Activated CD4-positive, alpha-beta memory T cell treated with anti-CD3 and anti-CD28 coated beads, Interleukin-2, amount 10 ng/mL, durations not matched to agents 7 days and 5 days (primary cell): ENCODE data around the gene MEGF6. TPM values are rescaled to one million over a fixed set of nuclear protein-coding genes. Genes with fewer than 3 reads are reported as not detected.
A peak's percentile ranks its signal among the peaks of the same experiment; 100 is the strongest.

Experiments used
- CTCF ChIA-PET: fragments of 350-600 bp; sonication (Branson Sonifier 250); formaldehyde crosslinking; loops from one replicate; lab custom pipeline; 2021; ENCODE audit warnings: antibody characterized with exemption, inconsistent platforms; lab: Charles Lee
- POLR2A ChIA-PET: fragments of 350-600 bp; sonication (Branson Sonifier 250); formaldehyde crosslinking; loops from one replicate; lab custom pipeline; 2021; ENCODE audit warnings: antibody characterized with exemption; lab: Charles Lee
- DNase-seq: peaks from one replicate; pipeline ENCODE4 v3.0.0-alpha.2; 2020
- H3K27ac Mint-ChIP-seq: one replicate; pipeline ENCODE4 v1.8.0; 2021; ENCODE audit warnings: mild to moderate bottlenecking, mixed read lengths
- H3K27me3 Mint-ChIP-seq: one replicate; pipeline ENCODE4 v1.8.0; 2021; ENCODE audit warnings: mixed read lengths
- H3K36me3 Mint-ChIP-seq: one replicate; pipeline ENCODE4 v1.8.0; 2021; ENCODE audit warnings: low read depth, mixed read lengths
- H3K4me1 Mint-ChIP-seq: one replicate; pipeline ENCODE4 v1.8.0; 2021; ENCODE audit warnings: mixed read lengths
- H3K4me3 Mint-ChIP-seq: one replicate; pipeline ENCODE4 v1.8.0; 2021; ENCODE audit warnings: mild to moderate bottlenecking, mixed read lengths
- H3K9me3 Mint-ChIP-seq: one replicate; pipeline ENCODE4 v1.8.0; 2021; ENCODE audit warnings: mixed read lengths
- total RNA-seq, 2 experiments: library from RNA; stranded (reverse); gene quantifications; one replicate each; pipeline ENCODE4 v1.2.3, GENCODE V29; 2021

Gene MEGF6
- total RNA-seq, 2 experiments from 2014 or later = 15.6 to 20.2 TPM

DNA sequence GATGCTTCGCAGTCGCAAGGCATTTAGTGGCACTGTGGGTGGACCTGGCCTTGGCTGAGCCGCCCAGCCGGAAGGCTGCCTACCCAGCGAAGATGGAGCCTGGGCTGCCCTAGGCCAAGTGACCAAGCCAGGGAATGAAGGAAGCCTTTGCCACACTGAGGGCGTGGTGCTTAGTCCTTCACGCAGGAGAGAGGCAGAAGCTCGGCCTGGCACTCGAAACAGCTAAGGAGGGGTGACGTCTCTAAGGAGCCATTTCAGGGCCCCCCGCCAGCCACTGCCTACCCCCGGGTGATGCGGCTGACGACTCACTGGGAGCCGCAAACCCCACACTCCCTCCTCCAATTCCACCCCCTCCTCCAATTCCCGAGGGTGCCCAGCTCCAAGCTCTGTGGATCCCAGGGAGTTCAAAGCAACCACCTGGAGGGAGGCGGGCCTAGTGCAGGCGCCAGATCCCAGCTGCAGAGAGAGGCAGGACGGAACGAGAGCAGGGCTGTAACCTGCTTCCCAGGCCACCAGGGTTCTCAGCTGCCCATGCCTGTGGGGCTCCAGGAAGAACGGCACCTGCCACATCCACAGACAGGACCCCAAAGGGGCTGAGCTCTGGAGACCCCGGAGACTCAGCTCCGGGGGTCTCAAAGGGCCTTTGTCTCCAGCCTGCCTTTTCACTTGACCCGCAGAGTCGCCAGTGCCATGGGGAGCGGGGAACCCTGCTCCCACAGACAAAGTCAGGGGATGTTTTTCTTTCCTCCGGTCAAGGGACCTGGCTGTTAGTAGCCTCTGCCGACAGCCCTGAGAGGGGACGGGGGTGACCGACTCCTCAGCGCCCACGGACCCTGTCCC lies 81.0 kb downstream of the MEGF6 start:
- Mint-ChIP-seq H3K27ac (peak overlapping the region; percentile 63), H3K4me3 (peak overlapping the region; percentile 78), H3K9me3 (no peaks in the 10 kb centered on the region), H3K4me1 (peaks cover 14% of the 10 kb centered on the region), H3K36me3 (no peaks in the 10 kb centered on the region), H3K27me3 (no peaks in the 10 kb centered on the region)
- CTCF ChIA-PET = interaction anchor here (1.2 to 1.3 kb wide), 2 partner anchors 12 to 85 kb away, joined by 3 to 4 read pairs; no protein-coding TSS in a partner anchor
- POLR2A ChIA-PET = interaction anchor here (1.4 kb wide), 1 partner anchor 945 kb away, joined by 4 read pairs; no protein-coding TSS in a partner anchor
- peak; percentile 28 for DNase-seq

DNA sequence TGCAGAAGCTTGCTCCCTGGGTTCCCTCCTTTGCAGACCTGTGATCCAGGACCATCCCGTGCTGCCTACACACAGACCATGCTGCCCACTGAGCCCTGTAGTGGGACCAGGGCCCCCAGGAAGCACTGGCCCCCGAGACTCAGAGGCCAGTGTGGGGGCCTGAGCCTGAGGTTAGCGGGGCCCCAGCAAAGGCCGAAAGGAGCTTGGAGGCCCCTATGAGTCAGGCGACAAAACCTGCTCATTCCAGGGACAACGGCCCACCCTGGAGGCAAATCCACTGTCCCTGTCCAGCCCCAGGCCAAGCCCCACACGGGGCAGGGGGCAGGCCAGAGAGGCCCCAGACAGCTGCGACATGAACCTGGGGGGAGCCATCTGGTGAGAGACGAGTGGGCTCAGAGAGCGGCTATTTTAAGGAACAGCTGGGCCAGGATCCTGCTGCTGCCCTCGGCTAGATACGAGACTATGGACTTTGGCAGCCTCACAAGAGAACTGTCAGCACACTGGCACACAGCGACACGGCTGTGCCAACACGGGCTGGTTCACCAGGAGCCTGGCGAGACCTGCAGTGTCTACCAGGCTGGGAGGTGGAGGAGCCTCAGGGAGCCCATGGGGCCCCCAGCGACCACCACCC lies 82.1 kb downstream of the MEGF6 start:
- Mint-ChIP-seq H3K4me3 (peak overlapping the region; percentile 78), H3K27ac (no peak overlapping the region), H3K36me3 (no peaks in the 10 kb centered on the region), H3K9me3 (no peaks in the 10 kb centered on the region), H3K4me1 (peaks cover 14% of the 10 kb centered on the region), H3K27me3 (no peaks in the 10 kb centered on the region)
- DNase-seq = no peak
- ChIA-PET CTCF (no interaction called here), POLR2A (no interaction called here)

DNA sequence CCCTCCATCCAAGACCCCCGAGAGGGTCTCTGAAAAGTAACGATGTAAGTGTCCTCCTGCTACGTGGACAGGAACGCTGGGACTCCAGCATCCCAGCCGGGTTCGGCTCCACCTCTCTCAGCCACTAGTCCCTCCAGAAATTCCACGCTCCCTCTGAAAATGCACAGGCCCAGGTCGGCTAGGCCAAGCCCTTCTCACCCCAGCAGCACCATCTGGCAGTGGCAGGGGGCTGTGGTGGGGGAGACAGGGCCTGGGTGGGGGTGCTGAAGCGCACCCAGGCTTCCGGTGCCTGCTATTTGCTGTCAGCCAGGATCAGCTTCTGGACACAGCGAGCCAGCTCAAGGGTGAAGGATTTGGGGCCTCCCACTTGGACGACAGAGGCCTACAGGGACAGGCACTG lies 83.5 kb downstream of the MEGF6 start:
- Mint-ChIP-seq H3K4me3 (no peak overlapping the region), H3K4me1 (peaks cover 14% of the 10 kb centered on the region), H3K36me3 (no peaks in the 10 kb centered on the region), H3K27me3 (no peaks in the 10 kb centered on the region), H3K27ac (no peak overlapping the region), H3K9me3 (no peaks in the 10 kb centered on the region)
- no peak for DNase-seq
- POLR2A ChIA-PET = no interaction called here
- CTCF ChIA-PET = no interaction called here

DNA sequence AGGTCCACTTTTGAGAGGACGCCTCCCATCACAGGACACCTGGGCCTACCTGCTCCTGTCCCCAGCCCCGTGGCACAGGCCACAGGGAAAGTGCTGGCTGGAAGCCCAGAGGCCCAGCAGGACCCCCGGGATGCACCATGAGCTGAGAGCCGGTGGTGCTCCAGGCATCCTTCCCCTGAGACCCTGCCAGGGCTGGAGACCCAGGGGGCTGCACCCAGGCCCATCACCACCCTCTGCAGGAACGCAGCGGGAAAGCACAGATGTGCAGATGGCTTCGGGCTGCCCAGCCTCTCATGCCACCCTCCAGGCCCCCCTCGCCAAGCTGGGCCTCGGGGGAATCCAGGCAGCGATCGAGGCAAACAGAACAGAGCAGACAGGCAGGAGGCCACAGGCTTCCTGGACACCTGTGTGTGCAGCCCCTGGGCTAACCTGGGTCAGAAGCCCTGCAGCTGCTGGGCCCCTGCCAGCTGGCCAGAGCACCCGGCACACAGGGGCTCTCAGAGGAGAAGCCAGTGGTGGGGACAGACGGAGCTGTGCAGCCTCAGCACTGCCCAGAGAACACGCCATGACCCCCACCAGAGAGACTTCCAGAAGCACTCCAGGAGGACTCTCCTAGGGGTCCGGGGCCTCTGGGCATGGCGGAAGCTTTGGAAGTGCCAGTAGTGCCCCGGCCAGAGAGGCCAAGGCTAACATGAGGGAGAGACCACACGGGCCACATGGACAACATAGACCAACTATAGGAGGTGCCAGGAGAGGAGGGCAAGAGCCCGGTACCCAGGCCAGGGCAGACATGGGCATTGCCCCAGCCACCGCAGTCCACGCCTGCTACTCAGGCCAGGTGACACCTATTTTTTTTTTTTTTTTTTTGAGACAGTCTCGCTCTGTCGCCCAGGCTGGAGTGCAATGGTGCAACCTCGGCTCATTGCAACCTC lies 85.5 kb downstream of the MEGF6 start:
- H3K9me3 Mint-ChIP-seq = no peaks in the 10 kb centered on the region
- no peaks in the 10 kb centered on the region for H3K36me3 Mint-ChIP-seq
- no peak overlapping the region for H3K27ac Mint-ChIP-seq
- no peak overlapping the region for H3K4me3 Mint-ChIP-seq
- peaks cover 11% of the 10 kb centered on the region for H3K4me1 Mint-ChIP-seq
- no peaks in the 10 kb centered on the region for H3K27me3 Mint-ChIP-seq
- CTCF ChIA-PET = no interaction called here
- POLR2A ChIA-PET = no interaction called here
- no peak for DNase-seq

DNA sequence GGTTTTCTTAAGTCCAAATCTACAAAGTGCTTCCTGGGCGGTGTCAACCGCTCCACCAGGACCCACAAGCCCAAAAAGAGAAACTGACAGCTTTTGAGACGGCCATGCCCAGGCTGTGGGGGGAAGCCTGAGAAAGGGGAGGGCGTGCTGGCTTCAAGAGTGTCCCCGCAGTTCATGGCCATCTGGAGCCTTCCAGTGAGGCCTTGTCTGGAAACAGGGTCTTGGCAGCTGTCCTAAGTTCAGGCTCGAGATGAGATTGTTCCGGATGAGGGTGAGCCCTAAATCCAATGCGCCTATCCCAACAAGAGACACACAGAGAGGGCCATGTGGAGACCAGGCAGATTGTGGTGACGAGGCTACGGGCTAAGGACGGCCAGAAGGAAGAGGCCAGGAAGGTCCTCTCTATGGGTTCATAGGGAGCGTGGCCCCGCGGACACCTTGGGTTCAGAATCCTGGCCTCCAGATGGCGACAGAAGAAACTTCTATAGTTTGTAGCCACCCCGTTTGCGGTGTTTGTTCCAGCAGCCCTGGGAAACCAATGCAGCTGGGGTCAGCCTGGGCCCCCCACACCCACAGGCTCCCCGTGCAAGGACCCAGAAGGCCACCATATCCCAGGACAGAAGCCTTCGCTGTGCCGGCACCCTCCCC lies 86.6 kb downstream of the MEGF6 start:
- no peak overlapping the region for H3K27ac Mint-ChIP-seq
- ChIA-PET CTCF (no interaction called here), POLR2A (no interaction called here)
- peaks cover 5% of the 10 kb centered on the region for H3K4me1 Mint-ChIP-seq
- H3K27me3 Mint-ChIP-seq = no peaks in the 10 kb centered on the region
- H3K4me3 Mint-ChIP-seq = no peak overlapping the region
- H3K9me3 Mint-ChIP-seq = no peaks in the 10 kb centered on the region
- DNase-seq = no peak
- no peaks in the 10 kb centered on the region for H3K36me3 Mint-ChIP-seq

DNA sequence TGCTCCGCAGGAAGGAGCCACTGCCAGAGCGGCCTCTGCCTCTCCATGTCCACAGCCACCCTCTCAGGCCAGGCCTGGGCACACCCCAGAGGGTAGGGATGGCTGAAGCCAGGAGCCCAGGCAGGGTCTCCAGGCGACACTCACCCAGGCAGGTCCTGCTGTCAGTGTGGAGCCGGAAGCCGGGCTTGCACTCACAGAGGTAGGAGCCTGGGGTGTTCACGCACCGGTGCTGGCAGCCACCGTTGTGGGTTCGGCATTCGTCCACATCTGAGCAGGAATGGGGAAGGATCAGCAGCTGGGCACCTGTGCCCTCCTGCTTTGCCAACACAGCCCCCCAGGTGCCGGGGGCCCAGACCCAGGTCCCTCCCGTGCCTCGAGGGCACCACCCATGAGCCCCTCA lies 87.3 kb downstream of the MEGF6 start:
- Mint-ChIP-seq H3K27ac (no peak overlapping the region), H3K27me3 (no peaks in the 10 kb centered on the region), H3K36me3 (no peaks in the 10 kb centered on the region), H3K4me1 (no peaks in the 10 kb centered on the region), H3K4me3 (no peak overlapping the region), H3K9me3 (no peaks in the 10 kb centered on the region)
- ChIA-PET POLR2A (no interaction called here), CTCF (no interaction called here)
- no peak for DNase-seq

DNA sequence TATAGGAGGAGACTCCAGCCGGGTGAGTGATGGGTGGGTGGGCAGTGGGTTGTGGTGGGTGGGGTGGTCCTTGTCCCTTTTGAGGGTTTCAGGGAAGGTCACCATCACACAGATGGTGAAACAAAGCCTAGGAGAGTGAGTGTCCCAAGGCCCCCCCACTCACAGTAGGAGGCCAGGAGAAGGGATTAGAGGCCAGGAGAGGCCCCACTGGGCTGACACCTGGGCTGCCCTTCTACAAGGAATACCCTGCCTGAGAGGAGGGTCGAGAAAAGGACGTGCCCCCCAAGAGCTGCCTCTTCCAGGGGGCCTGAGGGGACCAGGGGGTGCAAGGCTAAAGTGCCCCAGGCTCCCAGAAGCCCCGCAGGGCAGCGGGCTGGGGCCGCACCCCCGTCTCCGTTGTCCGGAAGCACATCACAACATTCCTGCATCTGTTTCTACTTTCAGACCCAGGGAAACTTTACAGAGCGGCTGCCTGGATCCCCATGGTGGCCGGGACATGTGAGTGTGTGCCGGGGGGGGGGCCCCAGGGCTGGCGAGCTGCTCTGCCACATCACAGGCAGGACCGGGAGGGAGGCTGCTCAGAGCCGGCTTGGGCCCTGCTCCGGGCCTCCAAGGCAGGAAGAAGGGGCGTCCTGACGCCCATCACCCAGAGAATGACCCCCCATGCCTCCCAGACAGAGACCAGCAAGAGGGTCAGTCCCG lies 88.6 kb downstream of the MEGF6 start:
- H3K36me3 Mint-ChIP-seq = no peaks in the 10 kb centered on the region
- H3K27ac Mint-ChIP-seq = no peak overlapping the region
- no peaks in the 10 kb centered on the region for H3K4me1 Mint-ChIP-seq
- ChIA-PET CTCF (no interaction called here), POLR2A (interaction anchor here (0.7 kb wide), 1 partner anchor 10 kb away, joined by 3 read pairs; no protein-coding TSS in a partner anchor)
- H3K27me3 Mint-ChIP-seq = no peaks in the 10 kb centered on the region
- DNase-seq = no peak
- no peaks in the 10 kb centered on the region for H3K9me3 Mint-ChIP-seq
- no peak overlapping the region for H3K4me3 Mint-ChIP-seq

DNA sequence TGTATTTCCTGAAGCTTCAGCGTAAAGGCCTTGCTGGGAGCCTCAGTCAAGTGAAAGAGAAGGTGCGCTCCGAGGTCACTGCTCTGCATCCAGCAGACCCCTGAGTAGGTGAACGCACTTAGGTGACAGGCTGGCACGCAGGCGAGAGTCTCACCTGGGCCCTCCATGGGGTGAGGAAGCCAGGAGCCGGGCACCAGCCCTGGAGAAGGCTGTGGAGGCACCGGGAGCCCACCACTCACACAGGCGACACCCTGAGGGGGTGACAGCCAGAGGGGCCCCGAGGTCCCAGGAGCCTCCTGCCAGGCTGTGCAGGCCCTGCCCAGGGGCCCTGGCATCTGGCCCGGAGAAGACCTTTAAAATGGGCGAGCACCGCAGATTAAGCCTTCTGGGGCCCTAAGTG lies 89.2 kb downstream of the MEGF6 start:
- CTCF ChIA-PET = no interaction called here
- POLR2A ChIA-PET = no interaction called here
- no peak overlapping the region for H3K27ac Mint-ChIP-seq

DNA sequence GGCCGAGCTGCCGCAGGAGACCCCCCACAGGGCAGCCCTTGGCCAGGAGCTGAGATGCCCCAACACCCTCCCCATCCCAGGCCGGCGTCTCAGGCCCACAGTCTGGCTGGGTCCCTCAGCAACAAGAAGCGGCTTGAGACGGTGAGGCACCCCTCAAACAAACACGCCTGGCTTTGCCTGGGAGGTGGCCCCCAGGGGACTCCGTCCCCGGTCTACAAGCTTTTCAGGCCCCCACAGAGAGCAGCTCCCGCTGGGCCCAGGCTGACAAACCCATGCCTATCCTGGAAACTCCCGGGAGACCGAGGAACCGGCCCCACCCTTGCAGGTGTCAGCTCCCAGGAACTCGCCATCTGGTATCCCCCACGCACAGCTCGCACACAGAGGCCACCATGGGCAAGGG lies 89.9 kb downstream of the MEGF6 start:
- Mint-ChIP-seq H3K27me3 (no peaks in the 10 kb centered on the region), H3K36me3 (no peaks in the 10 kb centered on the region), H3K4me3 (no peak overlapping the region), H3K4me1 (no peaks in the 10 kb centered on the region), H3K27ac (no peak overlapping the region), H3K9me3 (no peaks in the 10 kb centered on the region)
- no peak for DNase-seq
- ChIA-PET POLR2A (no interaction called here), CTCF (no interaction called here)

More for the DNA sequence above, 89.2 kb downstream of the MEGF6 start:
- H3K36me3 Mint-ChIP-seq = no peaks in the 10 kb centered on the region
- no peak for DNase-seq
- H3K4me1 Mint-ChIP-seq = no peaks in the 10 kb centered on the region
- no peak overlapping the region for H3K4me3 Mint-ChIP-seq
- no peaks in the 10 kb centered on the region for H3K9me3 Mint-ChIP-seq
- no peaks in the 10 kb centered on the region for H3K27me3 Mint-ChIP-seq

DNA sequence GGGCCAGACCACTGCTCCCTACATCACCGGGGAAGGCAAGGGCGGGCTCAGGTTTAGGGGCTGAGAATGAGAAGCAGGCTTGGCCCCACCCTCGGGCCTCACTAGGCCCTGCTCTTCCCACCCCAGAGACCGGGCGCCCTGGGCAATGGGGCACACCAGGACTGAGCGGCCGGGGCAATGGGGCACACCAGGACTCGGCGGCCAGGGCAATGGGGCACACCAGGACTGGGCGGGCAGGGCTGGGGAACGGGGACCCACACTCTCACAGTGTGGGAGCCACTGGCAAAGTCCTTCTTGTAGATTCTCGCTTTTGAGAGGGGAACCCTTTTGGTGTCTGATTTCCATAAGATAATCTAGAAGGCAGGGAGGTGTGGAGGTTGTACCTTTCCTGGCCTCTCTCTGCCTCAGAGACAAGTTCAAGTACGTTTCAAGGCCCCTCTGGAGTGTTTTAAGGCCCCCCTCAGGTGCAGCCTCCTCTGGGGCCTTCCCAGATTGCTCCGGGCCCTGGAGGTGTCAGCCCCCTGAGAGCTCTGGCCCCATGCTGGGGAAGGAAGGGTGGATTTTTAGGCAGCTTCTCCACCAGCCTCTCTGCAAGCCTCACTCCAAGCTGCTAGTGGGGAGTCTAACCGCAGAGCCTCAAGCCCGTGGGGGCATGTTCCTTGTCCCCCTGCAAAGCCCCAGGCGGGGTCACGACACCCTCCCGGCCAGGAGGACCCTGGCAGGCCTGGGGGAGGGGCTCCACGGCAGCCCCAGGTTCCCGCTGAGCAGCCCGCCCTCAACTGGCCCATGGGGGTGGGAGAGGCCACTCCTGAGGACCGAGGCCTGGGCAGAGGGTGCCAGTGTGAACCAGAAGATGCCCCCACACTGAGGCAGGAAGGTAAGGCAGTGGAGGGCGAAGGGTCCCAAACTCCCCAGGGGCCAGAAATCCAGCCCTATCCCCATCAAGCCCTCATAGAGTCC lies 90.6 kb downstream of the MEGF6 start:
- no peak overlapping the region for H3K4me3 Mint-ChIP-seq
- no peaks in the 10 kb centered on the region for H3K9me3 Mint-ChIP-seq
- H3K27me3 Mint-ChIP-seq = no peaks in the 10 kb centered on the region
- H3K27ac Mint-ChIP-seq = no peak overlapping the region
- POLR2A ChIA-PET = no interaction called here
- H3K36me3 Mint-ChIP-seq = no peaks in the 10 kb centered on the region
- no peak for DNase-seq
- H3K4me1 Mint-ChIP-seq = no peaks in the 10 kb centered on the region
- CTCF ChIA-PET = no interaction called here

DNA sequence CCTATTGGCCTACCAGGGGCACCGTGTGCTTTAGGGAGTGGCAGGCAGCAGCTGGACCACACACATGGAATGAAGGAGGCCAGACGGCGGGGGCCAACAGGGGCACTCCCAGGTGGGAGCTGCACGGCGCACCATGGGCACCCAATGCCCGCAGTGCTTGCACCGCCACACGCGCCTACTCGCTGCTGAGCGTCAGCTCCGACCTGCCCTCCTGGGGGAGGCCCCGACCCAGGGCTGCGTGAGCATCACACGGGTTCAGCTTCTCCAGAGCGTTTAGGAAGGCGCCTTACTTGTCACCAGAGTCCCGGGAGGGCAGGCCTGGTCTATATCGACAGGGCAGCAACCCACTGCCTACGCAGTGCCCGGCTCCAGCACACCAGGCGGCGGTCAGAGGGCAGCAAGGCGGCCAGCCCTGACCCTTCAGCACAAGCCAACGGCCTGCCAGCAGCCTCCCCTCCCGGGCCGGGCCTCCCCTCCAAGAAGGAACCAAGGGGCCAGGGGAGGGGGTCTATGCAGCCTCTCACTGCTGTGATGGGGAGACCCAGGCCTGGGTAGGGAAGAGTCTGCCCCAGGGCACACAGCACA lies 91.9 kb downstream of the MEGF6 start:
- no peak for DNase-seq
- Mint-ChIP-seq H3K4me3 (no peak overlapping the region), H3K9me3 (no peaks in the 10 kb centered on the region), H3K27ac (no peak overlapping the region), H3K4me1 (no peaks in the 10 kb centered on the region), H3K27me3 (no peaks in the 10 kb centered on the region), H3K36me3 (no peaks in the 10 kb centered on the region)
- CTCF ChIA-PET = interaction anchor here (1.8 kb wide), 1 partner anchor 100 kb away, joined by 8 read pairs; no protein-coding TSS in a partner anchor
- POLR2A ChIA-PET = no interaction called here
